GM12878 (cell line): ENCODE data around the gene ALKBH8. TPM values are rescaled to one million over a fixed set of nuclear protein-coding genes. Genes with fewer than 3 reads are reported as not detected.

Source experiments
- ATAC-seq: fragments of 200-7000 bp; cut with Tn5 transposase; 3 replicates; pipeline ENCODE4 v1.9.1; 2020; ENCODE audit warnings: mild to moderate bottlenecking, moderate library complexity
- BruUV-seq: library from RNA; stranded (reverse); fragments of 400-500 nt; replicated peaks from 2 replicates; lab custom pipeline; 2021; lab: Mats Ljungman, UMichigan
- CTCF ChIA-PET: fragments of 300-600 bp; sonication (Branson Sonifier 250); formaldehyde crosslinking; extraction: SDS; loops from one replicate; lab custom pipeline; 2021; ENCODE audit warnings: inconsistent platforms; lab: Yijun Ruan, JAX
- POLR2A ChIA-PET: fragments of 350-600 bp; formaldehyde crosslinking; extraction: SDS; loops from one replicate; lab custom pipeline; 2021; ENCODE audit warnings: inconsistent platforms; lab: Charles Lee
- RAD21 ChIA-PET: fragments of 300-600 bp; sonication (Branson Sonifier 250); formaldehyde crosslinking; loops from one replicate; lab custom pipeline; 2023; ENCODE audit warnings: antibody characterized with exemption; ENCODE audit not compliant: unreplicated experiment; lab: Charles Lee
- SMC1A ChIA-PET: fragments of 300-600 bp; sonication (Branson Sonifier 250); formaldehyde crosslinking; loops from one replicate; lab custom pipeline; 2023; ENCODE audit not compliant: unreplicated experiment, uncharacterized antibody; lab: Charles Lee
- DNase-seq: peaks from one replicate; pipeline ENCODE4 v3.0.0-alpha.2; 2011; ENCODE audit warnings: low read depth, low spot score
- FAIRE-seq: peaks from 3 replicates; lab custom pipeline; 2011; peaks lifted over from hg19 to GRCh38; lab: Jason Lieb, UNC
- H2AFZ ChIP-seq: 2 replicates; pipeline ENCODE4 v1.6.0; 2011; ENCODE audit warnings: low read depth, low read length, control low read depth; ENCODE audit not compliant: control insufficient read depth
- H3K27ac ChIP-seq: 2 replicates; pipeline ENCODE4 v1.5.1; 2011; ENCODE audit warnings: control low read depth; ENCODE audit not compliant: control insufficient read depth, insufficient read depth
- H3K27me3 ChIP-seq, 2 experiments: replicated peaks in 1 of 2; 2 replicates each; pipeline versions ENCODE4 v1.6.0 to v1.6.1; 2011; ENCODE audit warnings: low read length in 1 of 2; ENCODE audit not compliant: control insufficient read depth in 2 of 2, insufficient read depth in 2 of 2
- H3K36me3 ChIP-seq, 2 experiments: 2 replicates each; pipeline ENCODE4 v1.5.1; 2011; ENCODE audit warnings: low read length in 1 of 2; ENCODE audit not compliant: control insufficient read depth in 2 of 2, insufficient read depth in 2 of 2
- H3K4me1 ChIP-seq: 2 replicates; pipeline ENCODE4 v1.6.1; 2011; ENCODE audit warnings: mild to moderate bottlenecking, low read length, moderate library complexity, mixed read lengths; ENCODE audit not compliant: control insufficient read depth, insufficient read depth
- H3K4me2 ChIP-seq: 2 replicates; pipeline ENCODE4 v1.6.0; 2011; ENCODE audit warnings: control low read depth; ENCODE audit not compliant: control insufficient read depth, insufficient read depth
- H3K4me3 ChIP-seq: fragments of 200-600 bp; sonication (generic); 2 replicates; pipeline ENCODE4 v1.5.1; 2016
- H3K79me2 ChIP-seq: 2 replicates; pipeline ENCODE4 v1.6.0; 2011; ENCODE audit warnings: low read length; ENCODE audit not compliant: control insufficient read depth, insufficient read depth
- H3K9ac ChIP-seq: 2 replicates; pipeline ENCODE4 v1.8.0; 2011; ENCODE audit warnings: low read length, control low read depth, mixed read lengths; ENCODE audit not compliant: control insufficient read depth, insufficient read depth
- H3K9me3 ChIP-seq: replicated peaks from 3 replicates; pipeline ENCODE4 v1.5.1; 2011; ENCODE audit warnings: mild to moderate bottlenecking, low read length; ENCODE audit not compliant: control insufficient read depth, insufficient read depth
- H4K20me1 ChIP-seq: 2 replicates; pipeline ENCODE4 v1.6.0; 2011; ENCODE audit not compliant: control insufficient read depth, insufficient read depth
- CEBPB ChIP-seq, 2 experiments: fragments of 150-350 bp in 1 of 2; IDR thresholded peaks; 2 replicates each; pipeline ENCODE4 v1.6.1; 2012 to 2014; ENCODE audit warnings: low read depth in 2 of 2, low read length in 2 of 2, borderline replicate concordance in 1 of 2, inconsistent platforms in 1 of 2
- CHD1 ChIP-seq: IDR thresholded peaks from 2 replicates; pipeline ENCODE4 v1.6.1; 2012; ENCODE audit warnings: low read depth, low read length, improper control_type of control experiment
- IKZF1 ChIP-seq: fragments of 450-650 bp; conservative IDR thresholded peaks from 2 replicates; pipeline ENCODE4 v1.6.1; 2017; ENCODE audit warnings: antibody characterized with exemption, mild to moderate bottlenecking
- KAT2A ChIP-seq: conservative IDR thresholded peaks from 2 replicates; pipeline ENCODE4 v1.6.1; 2011; ENCODE audit warnings: low read depth, low read length; ENCODE audit not compliant: control insufficient read depth
- LARP7 ChIP-seq: fragments of 450-650 bp; IDR thresholded peaks from 2 replicates; pipeline ENCODE4 v1.6.1; 2017; ENCODE audit warnings: mild to moderate bottlenecking
- MTA3 ChIP-seq: IDR thresholded peaks from 2 replicates; pipeline ENCODE4 v1.6.1; 2012; ENCODE audit warnings: low read length, inconsistent platforms, borderline replicate concordance
- NBN ChIP-seq: fragments of 450-650 bp; IDR thresholded peaks from 2 replicates; pipeline ENCODE4 v1.6.1; 2016
- SUPT20H ChIP-seq: IDR thresholded peaks from 2 replicates; pipeline ENCODE4 v1.6.1; 2011; ENCODE audit warnings: low read depth, mild to moderate bottlenecking, low read length, moderate library complexity, borderline replicate concordance; ENCODE audit not compliant: control insufficient read depth
- TCF7 ChIP-seq: IDR thresholded peaks from 2 replicates; pipeline ENCODE4 v1.6.1; 2014; ENCODE audit warnings: antibody characterized with exemption, borderline replicate concordance
- ZNF217 ChIP-seq: fragments of 450-650 bp; IDR thresholded peaks from 2 replicates; pipeline ENCODE4 v1.6.1; 2017; ENCODE audit warnings: antibody characterized with exemption, mild to moderate bottlenecking
- ZNF24 ChIP-seq: fragments of 450-650 bp; IDR thresholded peaks from 2 replicates; pipeline ENCODE4 v1.6.1; 2017; ENCODE audit warnings: antibody characterized with exemption, mild to moderate bottlenecking
- WGBS: methylation state at CpG from one replicate; pipeline ENCODE4 v1.1.6; 2016; ENCODE audit warnings: low lambda C conversion rate; ENCODE audit not compliant: insufficient replicate concordance, insufficient coverage; ENCODE audit errors: missing lambda C conversion rate; 5-methylcytosine and 5-hydroxymethylcytosine counted together
- in situ Hi-C: fragments of 300-500 bp; cut with MboI; formaldehyde crosslinking; loops from 9 replicates; pipeline ENCODE4 v1.14.3; 2018; ENCODE audit warnings: mixed read lengths
- intact Hi-C: fragments of 100-400 bp; cut with micrococcal nuclease; formaldehyde crosslinking; loops from one replicate; pipeline ENCODE4 v1.14.2; 2022; ENCODE audit not compliant: unreplicated experiment
- polyA plus RNA-seq, 11 experiments: library from polyadenylated mRNA; depleted of rRNA in 4 of 11; unstranded in 6 of 11; stranded (reverse) in 5 of 11; fragments of >200 nt; fragmentation: Nextera tagmentation in 4 of 11; fragmentation: Illumina TruSeq in 1 of 11; extraction: Ambion mirVana in 4 of 11; extraction: Trizol in 1 of 11; gene quantifications; 1 replicate in 1 of 11; 2 replicates in 10 of 11; pipeline versions ENCODE4 v1.2.1 to v1.2.3, GENCODE V29; 2011 to 2016; ENCODE audit warnings: inconsistent platforms in 2 of 11, missing spikeins in 2 of 11, low read depth in 1 of 11
- total RNA-seq, 4 experiments: library from RNA; depleted of rRNA in 3 of 4; stranded (reverse); fragments of >200 nt in 3 of 4; fragmentation: Illumina TruSeq in 1 of 4; extraction: Trizol in 1 of 4; gene quantifications; 2 replicates each; pipeline versions ENCODE4 v1.2.1 to v1.2.3, GENCODE V29; 2013 to 2021
- TF ChIP-seq, protein P1 (sequence below): fragments of 450-650 bp; IDR thresholded peaks from 2 replicates; pipeline ENCODE4 v1.6.1; 2017; ENCODE audit warnings: low read depth, mild to moderate bottlenecking, moderate library complexity

The ALKBH8 gene
- total and polyA plus RNA-seq, 10 of the 15 experiments (the other 5 are each of a cell fraction or from before 2014, with no cell fraction given): 4.6 to 13.1 (median 9.5) TPM

DNA sequence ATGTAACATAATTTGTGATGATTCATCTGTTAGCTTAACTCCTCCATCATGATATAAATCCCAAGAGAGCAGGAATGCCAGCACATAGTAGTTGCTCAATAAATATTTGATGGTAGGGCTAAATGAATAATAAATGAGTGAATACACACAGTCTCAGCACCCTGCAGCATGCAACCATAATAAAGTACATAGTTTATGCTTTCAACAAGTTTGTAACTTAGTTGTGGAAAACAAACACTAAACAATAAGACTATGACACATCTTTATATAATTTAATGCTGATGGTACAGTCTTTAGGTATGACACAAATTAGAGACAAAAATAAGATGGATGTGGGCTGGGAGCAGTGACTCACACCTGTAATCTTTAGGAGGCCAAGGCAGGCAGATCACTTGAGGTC lies 3.8 kb downstream of the ALKBH8 start (continued):
- TF ChIP-seq, protein P1, sequence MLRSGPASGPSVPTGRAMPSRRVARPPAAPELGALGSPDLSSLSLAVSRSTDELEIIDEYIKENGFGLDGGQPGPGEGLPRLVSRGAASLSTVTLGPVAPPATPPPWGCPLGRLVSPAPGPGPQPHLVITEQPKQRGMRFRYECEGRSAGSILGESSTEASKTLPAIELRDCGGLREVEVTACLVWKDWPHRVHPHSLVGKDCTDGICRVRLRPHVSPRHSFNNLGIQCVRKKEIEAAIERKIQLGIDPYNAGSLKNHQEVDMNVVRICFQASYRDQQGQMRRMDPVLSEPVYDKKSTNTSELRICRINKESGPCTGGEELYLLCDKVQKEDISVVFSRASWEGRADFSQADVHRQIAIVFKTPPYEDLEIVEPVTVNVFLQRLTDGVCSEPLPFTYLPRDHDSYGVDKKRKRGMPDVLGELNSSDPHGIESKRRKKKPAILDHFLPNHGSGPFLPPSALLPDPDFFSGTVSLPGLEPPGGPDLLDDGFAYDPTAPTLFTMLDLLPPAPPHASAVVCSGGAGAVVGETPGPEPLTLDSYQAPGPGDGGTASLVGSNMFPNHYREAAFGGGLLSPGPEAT: no peak

DNA sequence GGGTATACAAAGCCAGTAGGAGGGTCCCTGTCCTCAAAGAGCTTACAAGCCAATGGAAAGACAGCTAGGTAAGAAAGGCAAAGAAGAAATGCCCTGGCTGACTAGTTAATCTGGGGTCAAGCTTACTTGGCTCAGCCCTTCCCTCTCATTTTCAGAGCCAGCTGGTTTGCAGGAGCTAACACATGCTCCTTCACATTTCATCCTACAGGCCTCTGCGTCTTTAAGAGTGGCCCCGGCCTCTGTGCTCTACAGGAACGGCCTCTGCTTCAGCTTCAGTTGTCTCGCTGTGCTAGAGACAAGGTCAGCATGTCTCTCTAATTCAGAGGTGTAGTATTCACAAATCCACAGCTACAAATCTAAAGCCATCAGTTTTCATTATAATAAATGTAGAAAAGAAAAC lies 15.2 kb downstream of the ALKBH8 start:
- in situ Hi-C loops: no loop called here
- TF ChIP-seq KAT2A (no peak), ZNF217 (no peak), IKZF1 (no peak), TCF7 (no peak), SUPT20H (no peak), NBN (no peak), CHD1 (no peak), CEBPB (IDR thresholded peaks at IDR 0.05; ENCODE audit: borderline replicate concordance in 1 of 2, low read depth in 2 of 2, low read length in 2 of 2) (no peak), ZNF24 (no peak), LARP7 (no peak), MTA3 (no peak)
- TF ChIP-seq, all 136 proteins: peak for 0
- no peak overlapping the region for H3K4me2 ChIP-seq
- CTCF ChIA-PET: interaction anchor here (0.9 to 11.0 kb wide), 9 partner anchors 11 to 221 kb away, joined by 3 to 311 read pairs (median 12); partner anchors contain the start of gene ALKBH8
- no peaks in the 10 kb centered on the region for H3K9me3 ChIP-seq
- no peaks in the 10 kb centered on the region for H3K79me2 ChIP-seq
- no peak overlapping the region for H3K9ac ChIP-seq
- no peak for ATAC-seq
- no TSS peak for BruUV-seq
- no peaks in the 10 kb centered on the region for H3K27me3 ChIP-seq
- peaks cover 2% of the 10 kb centered on the region in 2 experiments; a peak in 3 of 4 replicates for H3K36me3 ChIP-seq
- POLR2A ChIA-PET: no interaction called here
- H3K4me1 ChIP-seq: no peaks in the 10 kb centered on the region
- RAD21 ChIA-PET: interaction anchor here (0.6 to 4.3 kb wide), 5 partner anchors 9 to 220 kb away, joined by 3 to 33 read pairs (median 7); no protein-coding TSS in a partner anchor
- no peaks in the 10 kb centered on the region for H4K20me1 ChIP-seq
- DNase-seq: no peak
- FAIRE-seq: no peak
- intact Hi-C loops: no loop called here
- 99% methylated on average over 4 of the region's 4 CpGs for WGBS
- H3K27ac ChIP-seq: no peak overlapping the region
- SMC1A ChIA-PET: interaction anchor here (0.5 to 9.9 kb wide), 12 partner anchors 9 to 614 kb away, joined by 3 to 115 read pairs (median 4); partner anchors contain the start of gene ALKBH8
- H2AFZ ChIP-seq: no peak overlapping the region
- H3K4me3 ChIP-seq: no peak overlapping the region
